HG03469 (cell line): ENCODE data around the gene NECTIN2.

Experiments used
- ATAC-seq: cut with Tn5 transposase; IDR thresholded peaks from one replicate; pipeline ENCODE4 v1.9.1; 2021; ENCODE audit warnings: mild to moderate bottlenecking, moderate library complexity, moderate number of reproducible peaks; ENCODE audit not compliant: unreplicated experiment

NECTIN2 gene

DNA sequence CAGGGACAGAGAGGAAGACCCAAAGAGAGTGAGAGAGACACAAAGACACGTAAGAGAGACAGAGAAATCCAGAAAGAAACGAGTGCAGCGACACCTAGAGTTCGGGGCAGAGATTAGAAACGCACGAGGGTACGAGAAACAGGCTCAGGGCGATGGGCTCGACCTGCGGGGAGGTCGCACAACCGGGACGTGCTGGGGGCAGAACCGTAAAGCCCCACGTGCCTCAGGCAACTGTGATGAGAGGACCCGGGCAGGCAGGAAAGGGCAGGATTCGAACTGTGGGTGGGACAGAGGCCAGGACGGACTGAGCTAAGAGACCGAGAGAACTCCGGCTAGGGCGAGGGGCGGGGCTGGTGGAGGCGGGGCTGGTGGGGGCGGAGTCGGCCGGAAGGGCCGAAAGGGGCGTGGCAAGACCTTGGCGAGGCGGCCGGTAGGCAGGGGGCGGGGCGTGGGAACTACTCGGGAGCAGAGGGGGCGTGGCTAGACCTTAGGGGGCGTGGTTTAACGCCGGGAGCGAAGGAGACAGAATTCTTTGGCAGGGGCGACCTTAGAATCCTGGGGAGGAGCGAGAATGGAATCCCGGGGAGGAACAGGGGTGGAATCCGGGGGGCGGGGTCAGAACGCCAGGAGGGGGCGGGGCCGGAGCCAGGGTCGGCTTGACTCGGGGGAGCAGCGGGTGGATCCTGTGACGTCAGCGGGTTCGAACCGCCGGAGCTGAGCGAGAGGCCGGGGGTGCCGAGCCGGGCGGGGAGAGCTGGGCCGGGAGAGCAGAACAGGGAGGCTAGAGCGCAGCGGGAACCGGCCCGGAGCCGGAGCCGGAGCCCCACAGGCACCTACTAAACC is at the start of gene NECTIN2:
Gene NECTIN2, plus strand, starts transcription at position 686 of the 843 bp plus-strand sequence. CDS start 229 bp downstream, outside the sequence.
- ATAC-seq: no peak

DNA sequence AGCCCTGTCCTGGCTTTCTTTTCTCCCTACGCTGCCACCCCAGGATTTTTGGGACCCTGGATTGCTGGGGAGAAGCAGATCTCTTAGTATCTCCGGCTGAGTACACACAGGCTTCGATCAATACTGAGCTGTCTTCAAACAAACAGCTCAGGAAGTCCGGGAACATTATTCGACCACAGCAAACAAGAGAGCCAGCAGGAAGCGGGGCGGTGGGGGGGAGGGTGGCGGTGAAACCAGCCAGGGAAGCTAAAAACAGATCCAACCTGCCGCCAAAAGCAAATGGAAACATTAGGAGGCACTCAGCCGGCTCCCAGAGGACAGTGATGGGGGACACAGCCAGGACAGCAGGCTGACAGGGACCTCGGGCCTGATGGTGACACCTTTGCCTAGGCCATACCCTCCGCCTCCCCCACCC is 49.4 kb upstream of the NECTIN2 start:
- no peak for ATAC-seq

DNA sequence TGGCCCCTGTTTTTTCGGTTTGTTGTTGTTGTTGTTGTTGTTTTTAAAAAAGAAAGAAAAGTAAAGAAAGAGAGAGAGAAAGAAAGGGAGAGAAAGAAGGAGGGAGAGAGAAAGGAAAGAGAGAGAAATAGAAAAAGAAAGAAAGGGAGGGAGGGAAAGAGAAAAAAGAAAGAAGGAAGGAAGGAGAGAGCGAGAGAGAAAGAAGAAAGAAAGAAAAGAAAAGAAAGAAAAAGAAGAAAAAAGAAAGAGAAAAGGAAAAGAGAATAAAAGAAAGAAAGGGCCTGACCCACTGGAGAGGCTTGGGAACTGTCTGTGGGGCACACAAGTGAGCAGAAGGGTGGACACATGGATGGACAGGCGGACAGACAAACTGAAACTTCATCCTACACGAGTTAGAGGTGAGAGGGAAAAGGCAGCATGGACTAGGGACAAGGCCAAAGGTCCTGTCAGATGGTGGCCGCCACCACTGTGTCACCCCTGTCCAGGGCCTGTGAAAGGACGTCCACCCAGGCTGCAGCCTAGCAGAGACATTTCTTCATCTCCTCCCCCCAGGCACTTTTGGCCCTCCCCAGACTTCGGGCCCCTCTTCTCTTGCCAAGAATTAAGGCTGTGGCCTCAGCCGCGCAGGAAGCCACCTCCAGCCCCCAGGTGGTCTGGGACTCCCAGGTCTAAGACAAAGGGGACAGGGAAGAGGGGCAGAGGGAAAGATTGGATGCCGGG is 46.3 kb upstream of the NECTIN2 start:
- no peak for ATAC-seq

DNA sequence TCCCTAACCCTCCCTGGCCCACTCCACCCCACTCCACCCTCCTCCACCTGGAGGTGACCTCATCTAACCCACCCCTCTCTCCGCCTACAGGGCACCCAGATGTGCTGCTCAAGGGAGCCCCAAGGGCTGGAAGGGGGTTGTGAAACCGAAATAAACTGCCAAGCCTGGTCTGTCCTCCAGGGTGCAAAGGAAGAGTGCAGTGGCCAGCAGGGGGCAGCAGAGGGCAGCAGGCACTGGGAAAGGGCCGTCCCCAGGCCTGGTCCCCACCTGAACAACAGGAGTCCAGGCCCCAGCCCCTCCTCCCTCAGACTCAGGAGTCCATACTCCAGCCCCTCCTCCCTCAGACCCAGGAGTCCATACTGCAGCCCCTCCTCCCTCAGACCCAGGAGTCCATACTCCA is 45.6 kb upstream of the NECTIN2 start:
- ATAC-seq: peak; percentile 69

DNA sequence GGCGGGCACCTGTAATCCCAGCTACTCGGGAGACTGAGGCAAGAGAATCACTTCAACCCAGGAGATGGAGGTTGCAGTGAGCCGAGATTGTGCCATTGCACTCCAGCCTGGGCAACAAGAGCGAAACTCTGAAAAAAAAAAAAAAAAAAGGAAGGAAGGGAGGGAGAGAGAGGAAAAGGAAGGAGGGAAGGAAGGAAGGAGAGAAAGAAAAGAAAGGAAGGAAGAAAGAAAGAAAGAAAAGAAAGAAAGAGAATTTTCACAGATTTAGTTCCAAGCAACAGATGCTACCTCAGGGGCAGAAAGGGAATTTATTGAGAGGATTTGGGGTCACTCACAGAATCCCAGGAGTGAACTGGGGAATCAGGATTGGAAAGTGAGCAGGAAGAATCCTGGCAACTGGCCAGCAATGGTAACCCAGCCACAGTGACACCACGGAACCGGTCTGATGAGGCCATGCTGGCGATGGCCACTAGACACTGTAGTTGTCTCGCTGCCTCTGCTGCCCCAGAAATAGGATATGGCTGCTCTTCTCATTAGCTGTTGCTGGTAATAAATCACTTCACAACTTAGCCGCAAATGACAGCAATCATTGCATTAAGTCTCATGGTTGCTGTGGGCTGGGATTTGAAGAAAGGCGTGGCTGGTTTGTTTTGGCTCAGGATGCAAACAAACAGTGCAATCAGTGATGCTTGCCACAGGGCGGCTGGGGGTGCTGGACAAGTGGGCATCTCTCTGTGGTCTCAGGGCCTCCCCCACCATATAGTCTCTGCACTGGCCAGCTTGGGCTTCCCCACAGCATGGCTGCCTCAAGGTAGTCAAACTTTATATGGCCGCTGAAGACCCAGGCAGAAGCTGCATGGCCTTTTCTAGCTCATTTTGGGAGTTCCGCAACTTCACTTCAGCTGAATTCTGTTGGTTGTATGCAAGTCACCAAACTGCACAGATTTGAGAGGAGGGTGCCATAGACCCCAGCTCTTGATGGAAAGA is 42.4 kb upstream of the NECTIN2 start:
- no peak for ATAC-seq

DNA sequence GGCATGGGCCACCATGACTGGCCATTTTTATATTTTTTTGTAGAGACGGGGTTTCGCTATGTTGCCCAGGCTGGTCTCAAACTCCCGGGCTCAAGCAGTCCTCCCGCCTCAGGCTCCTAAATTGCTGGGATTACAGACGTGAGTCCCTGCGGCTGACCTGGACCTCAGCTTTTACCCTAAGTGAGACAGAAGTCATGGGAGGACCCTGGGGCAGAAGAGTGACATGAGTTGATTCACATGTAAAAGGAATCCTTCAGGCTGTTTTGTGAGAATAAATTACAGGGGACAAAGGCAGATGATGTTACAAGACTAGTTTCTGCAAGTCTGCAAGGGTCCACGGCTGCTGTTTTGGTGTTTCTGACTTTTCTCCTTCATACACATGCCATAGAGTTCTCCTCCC is 39.8 kb upstream of the NECTIN2 start:
- ATAC-seq: no peak

DNA sequence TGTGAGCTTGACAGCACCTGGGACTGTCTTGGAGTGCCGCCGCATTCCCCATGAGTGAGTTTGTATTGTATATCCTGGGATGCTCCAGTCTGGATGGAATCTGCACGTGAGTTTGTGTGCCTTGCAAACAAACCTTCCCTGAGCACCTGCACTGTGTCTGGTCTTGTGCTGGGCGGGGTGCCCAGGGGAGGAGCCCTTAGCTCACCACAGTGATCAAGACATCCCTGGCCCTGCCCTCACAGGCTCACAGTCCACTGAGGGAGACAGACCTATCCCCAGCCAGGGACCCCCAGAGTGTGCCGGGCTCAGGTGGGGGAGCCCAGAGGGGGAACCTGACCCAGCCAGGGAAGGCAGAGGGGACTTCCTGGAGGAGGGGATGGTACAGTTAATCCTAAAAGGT is 38.9 kb upstream of the NECTIN2 start:
- ATAC-seq: no peak

DNA sequence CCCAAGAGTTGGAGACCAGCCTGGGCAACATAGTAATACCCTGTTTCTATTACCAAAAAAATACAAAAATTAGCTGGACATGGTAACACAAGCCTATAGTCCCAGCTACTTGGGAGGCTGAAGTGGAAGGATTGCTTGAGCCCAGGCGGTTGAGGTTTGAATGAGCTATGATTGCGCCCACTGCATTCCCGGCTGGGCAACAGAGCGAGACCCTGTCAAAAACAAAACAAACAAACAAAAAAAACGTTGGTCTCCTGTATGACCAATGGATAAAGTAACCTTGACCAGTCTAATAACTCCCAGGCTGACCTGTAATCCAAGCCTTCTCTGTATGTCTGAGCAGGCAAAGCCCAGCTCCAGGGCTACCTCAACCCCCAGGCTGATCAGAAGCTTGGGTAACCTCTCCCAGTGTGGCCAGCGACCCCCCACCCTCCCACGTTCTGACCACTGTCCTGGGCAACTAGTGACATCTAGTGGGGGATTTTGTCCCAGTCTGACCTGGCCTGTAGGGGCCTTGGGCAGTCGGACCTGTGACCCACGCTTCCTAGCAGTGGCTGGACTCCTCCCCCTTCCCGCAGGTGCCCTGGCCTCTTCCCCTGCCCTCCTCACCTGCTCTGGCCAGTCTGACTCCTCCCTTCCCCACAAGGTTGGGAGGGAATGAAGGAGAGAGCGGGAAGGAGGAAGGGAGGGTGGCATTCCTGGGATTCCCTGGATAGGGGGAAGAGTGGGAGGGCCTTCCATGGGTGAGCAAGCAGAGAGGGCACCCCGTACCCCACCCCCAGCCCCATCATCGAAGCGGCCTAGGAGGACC is 38.2 kb upstream of the NECTIN2 start:
- ATAC-seq: no peak

DNA sequence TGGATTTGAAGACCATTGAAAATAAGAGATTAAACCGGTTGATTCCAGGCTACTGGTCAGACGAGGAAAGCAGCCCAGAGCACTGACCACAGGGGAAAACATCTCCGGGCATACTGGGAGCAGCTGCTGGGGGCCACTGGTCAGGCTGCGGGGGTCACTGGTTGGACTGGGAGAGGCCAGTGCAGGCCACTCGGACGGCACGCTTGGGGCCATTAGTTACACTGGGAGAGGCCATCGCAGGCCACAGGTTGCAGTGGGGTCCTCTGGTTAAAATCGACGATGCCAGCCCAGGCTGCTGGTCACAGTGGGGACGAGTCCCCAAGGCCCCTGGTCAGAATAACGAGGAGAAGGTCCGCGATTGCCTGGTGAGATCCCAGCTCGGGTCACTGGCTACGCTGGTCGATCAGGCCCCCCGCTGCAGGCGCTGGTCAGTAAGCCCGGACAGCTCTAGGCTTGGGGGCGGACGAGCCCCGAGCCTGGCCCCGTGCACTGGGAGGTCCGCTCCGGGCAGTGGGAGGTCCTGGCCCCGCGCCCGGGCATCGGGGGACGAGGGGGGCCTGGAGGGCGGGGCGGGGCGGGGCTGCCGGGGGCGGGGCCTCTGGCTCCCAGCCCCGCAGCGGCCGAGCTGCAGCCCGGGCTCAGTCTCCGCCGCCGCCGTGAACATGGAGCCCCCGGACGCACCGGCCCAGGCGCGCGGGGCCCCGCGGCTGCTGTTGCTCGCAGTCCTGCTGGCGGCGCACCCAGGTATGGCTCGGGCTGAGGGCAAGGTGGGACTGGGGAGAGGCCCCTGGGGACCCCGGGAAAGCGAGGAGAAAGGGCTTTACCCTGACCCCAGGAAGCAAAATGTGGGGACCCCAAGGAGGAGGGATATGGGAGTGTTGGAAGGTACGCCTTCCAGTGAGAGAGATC is 37.4 kb upstream of the NECTIN2 start, which contains the start of gene BCAM:
Gene BCAM, plus strand, starts transcription at position 641 of the 909 bp plus-strand sequence. Its CDS starts 22 bp downstream, at position 663.
- ATAC-seq: no peak

DNA sequence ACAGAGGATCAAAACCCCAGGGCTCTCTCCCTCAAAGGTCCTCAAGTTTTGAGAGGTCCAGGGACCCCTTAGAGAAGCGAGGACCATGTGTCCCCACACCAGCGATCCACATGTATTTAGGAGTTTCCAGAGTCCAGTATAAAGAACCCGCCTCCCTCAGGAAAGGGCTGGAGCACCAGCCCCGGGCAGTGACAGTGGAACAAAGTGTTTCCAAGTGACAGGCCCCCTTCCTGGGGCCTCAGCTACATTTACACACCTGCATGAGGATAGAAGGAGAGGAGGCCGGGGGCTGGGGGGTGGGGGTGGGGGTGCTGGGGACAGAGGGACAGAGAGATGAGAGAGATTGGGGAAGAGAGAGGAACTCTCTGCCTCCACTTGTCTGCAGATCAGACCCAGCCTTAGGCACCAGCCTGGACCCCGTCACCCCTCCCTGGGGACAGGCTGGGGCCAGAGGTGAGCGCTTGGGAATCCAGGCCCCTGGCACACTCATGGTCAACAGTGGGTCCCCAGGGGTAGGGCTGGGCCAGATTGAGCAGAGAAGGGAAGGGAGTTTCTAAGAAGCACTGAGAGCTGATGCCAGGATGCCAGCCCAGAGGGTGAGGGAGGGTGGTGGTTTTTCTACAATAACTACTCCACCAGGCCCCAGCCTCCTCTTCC is 36.4 kb upstream of the NECTIN2 start:
- no peak for ATAC-seq

DNA sequence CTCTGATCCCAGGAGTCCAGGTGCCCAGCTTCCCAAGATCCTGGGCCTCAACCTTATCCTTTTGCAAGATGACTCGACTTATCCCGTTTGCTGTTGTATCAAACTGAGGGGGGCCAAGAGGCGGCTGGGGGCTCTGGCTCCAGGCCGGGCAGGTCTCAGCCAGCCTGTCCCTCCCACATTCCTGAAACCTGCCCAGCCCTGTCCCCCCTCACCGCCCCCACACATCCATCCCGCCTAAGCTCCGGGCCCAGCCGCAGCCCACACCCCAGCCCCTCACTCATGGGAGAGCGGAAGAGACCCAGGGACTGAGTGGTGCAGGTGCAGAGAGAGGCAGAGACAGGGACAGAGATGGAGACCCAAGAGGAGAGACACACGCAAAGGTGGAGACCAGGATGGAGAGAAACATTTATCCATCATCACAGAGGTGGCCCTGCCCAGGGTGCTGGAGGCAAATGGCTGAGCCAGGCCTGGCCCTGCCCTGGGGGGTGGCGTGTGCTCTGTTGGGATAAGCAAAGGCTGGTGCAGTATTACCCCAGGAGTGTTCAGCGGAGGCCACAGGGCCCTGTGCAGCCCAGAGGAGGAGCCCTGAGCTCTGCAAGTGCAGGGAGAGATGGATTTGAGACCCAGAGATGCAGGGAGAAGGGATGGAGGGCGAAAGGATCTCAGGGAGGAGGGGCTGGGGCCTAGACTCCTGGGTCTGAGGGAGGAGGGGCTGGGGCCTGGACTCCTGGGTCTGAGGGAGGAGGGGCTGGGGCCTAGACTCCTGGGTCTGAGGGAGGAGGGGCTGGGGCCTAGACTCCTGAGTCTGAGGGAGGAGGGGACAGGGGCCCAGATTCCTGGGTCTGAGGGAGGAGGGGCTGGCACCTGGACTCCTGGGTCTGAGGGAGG is 35.6 kb upstream of the NECTIN2 start:
- no peak for ATAC-seq

DNA sequence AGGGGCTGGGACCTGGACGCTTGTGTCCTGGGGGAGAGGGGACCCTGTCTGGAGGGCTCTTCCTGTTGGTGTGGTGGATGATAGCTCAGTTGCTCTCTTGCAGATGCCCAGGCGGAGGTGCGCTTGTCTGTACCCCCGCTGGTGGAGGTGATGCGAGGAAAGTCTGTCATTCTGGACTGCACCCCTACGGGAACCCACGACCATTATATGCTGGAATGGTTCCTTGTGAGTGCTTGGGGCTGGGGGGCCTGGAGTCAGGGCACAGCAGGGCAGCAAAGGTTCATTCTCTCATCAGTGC is 35.0 kb upstream of the NECTIN2 start:
- ATAC-seq: no peak

DNA sequence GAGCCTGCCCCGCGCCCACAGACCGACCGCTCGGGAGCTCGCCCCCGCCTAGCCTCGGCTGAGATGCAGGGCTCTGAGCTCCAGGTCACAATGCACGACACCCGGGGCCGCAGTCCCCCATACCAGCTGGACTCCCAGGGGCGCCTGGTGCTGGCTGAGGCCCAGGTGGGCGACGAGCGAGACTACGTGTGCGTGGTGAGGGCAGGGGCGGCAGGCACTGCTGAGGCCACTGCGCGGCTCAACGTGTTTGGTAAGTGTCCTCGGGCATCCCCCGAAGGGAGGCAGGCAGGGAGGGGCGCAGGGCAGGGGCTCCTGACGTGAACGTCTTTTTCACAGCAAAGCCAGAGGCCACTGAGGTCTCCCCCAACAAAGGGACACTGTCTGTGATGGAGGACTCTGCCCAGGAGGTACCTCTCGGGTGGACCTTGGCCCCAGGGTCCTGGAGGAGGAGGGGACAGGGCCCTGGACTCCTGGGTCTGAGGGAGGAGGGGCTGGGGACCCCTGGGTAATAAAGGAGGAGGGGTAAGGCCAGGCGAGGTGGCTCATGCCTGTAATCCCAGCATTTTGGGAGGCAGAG is 33.9 kb upstream of the NECTIN2 start:
- ATAC-seq: no peak

DNA sequence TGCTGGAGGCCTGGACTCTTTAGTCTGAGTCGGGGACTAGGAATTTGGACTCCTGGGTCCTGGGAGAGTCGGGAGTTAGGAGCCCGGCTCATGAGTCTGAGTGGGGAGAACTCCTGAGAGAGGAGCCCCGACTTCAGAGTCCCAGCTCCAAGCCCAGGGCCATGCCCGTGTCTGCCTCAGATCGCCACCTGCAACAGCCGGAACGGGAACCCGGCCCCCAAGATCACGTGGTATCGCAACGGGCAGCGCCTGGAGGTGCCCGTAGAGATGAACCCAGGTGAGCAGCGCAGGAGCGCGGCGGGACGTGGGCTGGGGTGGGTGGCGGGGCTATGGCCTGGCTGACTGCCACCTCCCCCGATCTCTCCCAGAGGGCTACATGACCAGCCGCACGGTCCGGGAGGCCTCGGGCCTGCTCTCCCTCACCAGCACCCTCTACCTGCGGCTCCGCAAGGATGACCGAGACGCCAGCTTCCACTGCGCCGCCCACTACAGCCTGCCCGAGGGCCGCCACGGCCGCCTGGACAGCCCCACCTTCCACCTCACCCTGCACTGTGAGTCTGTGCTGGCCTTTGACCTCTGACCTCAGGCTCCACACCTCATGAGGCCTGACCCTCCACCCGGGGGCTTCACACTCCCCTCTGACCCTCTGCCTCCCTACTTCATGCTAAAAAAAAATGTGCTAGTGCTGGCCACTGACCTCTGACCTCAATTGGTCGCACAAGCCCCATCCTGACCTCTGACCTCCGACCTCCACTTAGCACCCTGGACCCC is 32.8 kb upstream of the NECTIN2 start:
- ATAC-seq: no peak

DNA sequence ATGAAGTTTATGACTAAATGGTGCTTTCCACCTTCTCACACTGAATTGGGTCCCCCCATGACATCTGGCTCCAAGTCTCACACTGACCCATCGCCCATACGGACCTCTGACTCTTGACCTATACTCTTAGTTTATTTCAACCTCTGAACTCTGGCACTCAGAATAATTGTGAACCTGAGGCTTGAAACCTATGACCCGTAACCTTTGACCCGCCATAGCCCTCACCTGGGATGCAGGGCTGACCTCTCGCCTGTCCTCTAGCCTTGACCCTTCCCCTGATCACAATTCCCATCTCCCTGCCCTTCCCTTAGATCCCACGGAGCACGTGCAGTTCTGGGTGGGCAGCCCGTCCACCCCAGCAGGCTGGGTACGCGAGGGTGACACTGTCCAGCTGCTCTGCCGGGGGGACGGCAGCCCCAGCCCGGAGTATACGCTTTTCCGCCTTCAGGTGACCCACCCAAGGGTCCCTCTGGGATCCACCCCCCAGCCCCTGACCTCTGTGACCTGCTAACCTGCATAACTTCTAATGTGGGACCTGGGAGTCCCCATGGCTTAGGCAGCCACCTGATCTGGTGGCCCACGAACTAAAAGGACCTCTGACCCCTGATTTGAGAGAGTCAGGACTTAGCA is 32.1 kb upstream of the NECTIN2 start:
- ATAC-seq: no peak

DNA sequence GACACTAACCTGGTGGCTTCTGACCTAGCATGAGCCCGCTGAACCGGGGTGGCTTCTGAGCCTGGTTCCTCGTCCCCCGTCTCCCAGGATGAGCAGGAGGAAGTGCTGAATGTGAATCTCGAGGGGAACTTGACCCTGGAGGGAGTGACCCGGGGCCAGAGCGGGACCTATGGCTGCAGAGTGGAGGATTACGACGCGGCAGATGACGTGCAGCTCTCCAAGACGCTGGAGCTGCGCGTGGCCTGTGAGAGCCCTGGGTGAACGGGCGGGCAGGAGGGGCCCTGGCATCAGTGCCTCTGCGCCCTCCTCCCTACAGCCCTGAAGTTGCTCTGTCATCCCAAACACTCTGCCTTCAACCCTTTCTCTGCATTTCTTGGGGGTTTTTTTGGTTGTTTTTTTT is 31.6 kb upstream of the NECTIN2 start:
- ATAC-seq: no peak
